ENCODE data around the gene SLC48A1.

DNA sequence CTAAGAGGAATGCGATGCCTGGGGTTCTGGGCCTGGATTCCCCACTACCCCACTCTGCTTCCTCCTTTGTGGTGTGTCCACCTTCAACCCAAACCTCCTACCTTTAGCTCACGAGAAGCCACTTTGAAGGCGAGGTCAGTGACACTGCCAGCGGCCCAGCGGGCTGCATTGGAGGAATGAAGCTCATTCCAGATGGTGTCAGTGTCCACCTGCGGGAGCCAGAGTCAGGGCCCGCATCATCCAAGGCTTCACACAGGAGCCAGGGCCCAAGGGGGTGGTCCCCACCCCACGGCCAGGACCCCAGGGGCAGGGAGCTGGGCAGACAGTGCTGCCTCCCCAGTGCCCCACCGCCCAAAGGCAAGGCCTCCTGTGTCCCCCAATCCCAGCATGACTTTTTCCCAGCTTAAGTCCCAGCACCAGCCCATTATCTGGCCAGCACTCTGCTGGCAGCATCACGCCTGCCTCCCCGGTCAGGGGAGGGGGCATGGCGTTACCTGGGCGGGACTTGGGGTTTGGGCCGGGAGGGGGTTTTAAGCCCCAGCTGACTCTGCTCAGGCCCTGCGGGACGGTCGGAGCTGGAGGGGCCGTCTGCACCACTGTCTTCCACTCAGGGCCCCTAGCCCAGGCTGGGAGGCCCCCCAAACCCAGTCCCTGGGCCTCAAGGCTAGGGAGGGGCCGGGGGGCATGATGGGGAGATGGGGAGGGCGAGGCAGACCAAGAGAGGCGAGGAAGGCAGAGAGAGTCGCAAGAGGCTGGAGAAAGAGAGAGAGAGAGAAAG lies 16.9 kb downstream of the SLC48A1 start:
- TF ChIP-seq, protein P1, sequence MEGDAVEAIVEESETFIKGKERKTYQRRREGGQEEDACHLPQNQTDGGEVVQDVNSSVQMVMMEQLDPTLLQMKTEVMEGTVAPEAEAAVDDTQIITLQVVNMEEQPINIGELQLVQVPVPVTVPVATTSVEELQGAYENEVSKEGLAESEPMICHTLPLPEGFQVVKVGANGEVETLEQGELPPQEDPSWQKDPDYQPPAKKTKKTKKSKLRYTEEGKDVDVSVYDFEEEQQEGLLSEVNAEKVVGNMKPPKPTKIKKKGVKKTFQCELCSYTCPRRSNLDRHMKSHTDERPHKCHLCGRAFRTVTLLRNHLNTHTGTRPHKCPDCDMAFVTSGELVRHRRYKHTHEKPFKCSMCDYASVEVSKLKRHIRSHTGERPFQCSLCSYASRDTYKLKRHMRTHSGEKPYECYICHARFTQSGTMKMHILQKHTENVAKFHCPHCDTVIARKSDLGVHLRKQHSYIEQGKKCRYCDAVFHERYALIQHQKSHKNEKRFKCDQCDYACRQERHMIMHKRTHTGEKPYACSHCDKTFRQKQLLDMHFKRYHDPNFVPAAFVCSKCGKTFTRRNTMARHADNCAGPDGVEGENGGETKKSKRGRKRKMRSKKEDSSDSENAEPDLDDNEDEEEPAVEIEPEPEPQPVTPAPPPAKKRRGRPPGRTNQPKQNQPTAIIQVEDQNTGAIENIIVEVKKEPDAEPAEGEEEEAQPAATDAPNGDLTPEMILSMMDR (IDR thresholded peaks at IDR 0.05 in 2 of 3, conservative IDR thresholded peaks at IDR 0.05 in 1 of 3; ENCODE audit: borderline replicate concordance in 1 of 3, insufficient read depth in 1 of 3, low read depth in 2 of 3, low read length in 2 of 3), result no peak
- TF ChIP-seq, protein P2, sequence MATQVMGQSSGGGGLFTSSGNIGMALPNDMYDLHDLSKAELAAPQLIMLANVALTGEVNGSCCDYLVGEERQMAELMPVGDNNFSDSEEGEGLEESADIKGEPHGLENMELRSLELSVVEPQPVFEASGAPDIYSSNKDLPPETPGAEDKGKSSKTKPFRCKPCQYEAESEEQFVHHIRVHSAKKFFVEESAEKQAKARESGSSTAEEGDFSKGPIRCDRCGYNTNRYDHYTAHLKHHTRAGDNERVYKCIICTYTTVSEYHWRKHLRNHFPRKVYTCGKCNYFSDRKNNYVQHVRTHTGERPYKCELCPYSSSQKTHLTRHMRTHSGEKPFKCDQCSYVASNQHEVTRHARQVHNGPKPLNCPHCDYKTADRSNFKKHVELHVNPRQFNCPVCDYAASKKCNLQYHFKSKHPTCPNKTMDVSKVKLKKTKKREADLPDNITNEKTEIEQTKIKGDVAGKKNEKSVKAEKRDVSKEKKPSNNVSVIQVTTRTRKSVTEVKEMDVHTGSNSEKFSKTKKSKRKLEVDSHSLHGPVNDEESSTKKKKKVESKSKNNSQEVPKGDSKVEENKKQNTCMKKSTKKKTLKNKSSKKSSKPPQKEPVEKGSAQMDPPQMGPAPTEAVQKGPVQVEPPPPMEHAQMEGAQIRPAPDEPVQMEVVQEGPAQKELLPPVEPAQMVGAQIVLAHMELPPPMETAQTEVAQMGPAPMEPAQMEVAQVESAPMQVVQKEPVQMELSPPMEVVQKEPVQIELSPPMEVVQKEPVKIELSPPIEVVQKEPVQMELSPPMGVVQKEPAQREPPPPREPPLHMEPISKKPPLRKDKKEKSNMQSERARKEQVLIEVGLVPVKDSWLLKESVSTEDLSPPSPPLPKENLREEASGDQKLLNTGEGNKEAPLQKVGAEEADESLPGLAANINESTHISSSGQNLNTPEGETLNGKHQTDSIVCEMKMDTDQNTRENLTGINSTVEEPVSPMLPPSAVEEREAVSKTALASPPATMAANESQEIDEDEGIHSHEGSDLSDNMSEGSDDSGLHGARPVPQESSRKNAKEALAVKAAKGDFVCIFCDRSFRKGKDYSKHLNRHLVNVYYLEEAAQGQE (IDR thresholded peaks at IDR 0.05; ENCODE audit: low read depth), result no peak
- no peak for TF ChIP-seq EZH2 (IDR thresholded peaks at IDR 0.05)
- no peak for TF ChIP-seq YY1 (IDR thresholded peaks at IDR 0.05; ENCODE audit: extremely low read depth, insufficient replicate concordance, low read depth, low read length)
- no peak for TF ChIP-seq POLR2A (IDR thresholded peaks at IDR 0.05; ENCODE audit: borderline replicate concordance, extremely low read depth, insufficient read depth, insufficient read length)
- no peak for TF ChIP-seq ELF1 (IDR thresholded peaks at IDR 0.05; ENCODE audit: borderline replicate concordance, low read depth)
- TF ChIP-seq POLR2AphosphoS5 (IDR thresholded peaks at IDR 0.05; ENCODE audit: low read depth, low read length), result no peak
- no peak for TF ChIP-seq CBX3 (IDR thresholded peaks at IDR 0.05; ENCODE audit: low read depth)
- TF ChIP-seq, protein P3, sequence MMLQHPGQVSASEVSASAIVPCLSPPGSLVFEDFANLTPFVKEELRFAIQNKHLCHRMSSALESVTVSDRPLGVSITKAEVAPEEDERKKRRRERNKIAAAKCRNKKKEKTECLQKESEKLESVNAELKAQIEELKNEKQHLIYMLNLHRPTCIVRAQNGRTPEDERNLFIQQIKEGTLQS (IDR thresholded peaks at IDR 0.05), result no peak
- no peak for TF ChIP-seq SIN3A (IDR thresholded peaks at IDR 0.05; ENCODE audit: low read depth)
